ENCODE results near the gene UAP1L1. TPM values are rescaled to one million over a fixed set of nuclear protein-coding genes. Genes with fewer than 3 reads are reported as not detected.

Gene UAP1L1
- total and polyA plus RNA-seq, 7 donors, result 2.9 to 9.6 (median 5.7) TPM

- Histone ChIP-seq H3K4me1 (peaks cover 0 to 18% (median 14%) of the 10 kb centered on the region in 4 donors), H3K4me3 (no peak overlapping the region), H3K27me3 (no peaks in the 10 kb centered on the region), H3K36me3 (peaks cover 23 to 67% (median 36%) of the 10 kb centered on the region in 4 donors), H3K27ac (no peak overlapping the region), H3K9me3 (no peaks in the 10 kb centered on the region)
- no peak for DNase-seq
- WGBS, 2 donors, result 88 to 93% methylated on average over 28 of the region's 28 CpGs
- intact Hi-C loops (cut with DNase I), result no loop called here
- no peak for TF ChIP-seq EP300 (IDR thresholded peaks at IDR 0.05)
- no peak for TF ChIP-seq POLR2A (IDR thresholded peaks at IDR 0.05)
- no peak for TF ChIP-seq POLR2AphosphoS5 (IDR thresholded peaks at IDR 0.05)
- TF ChIP-seq CTCF (IDR thresholded peaks at IDR 0.05), result no peak
Measured at GRCh38 chr9:137110911-137111787, 33.8 kb downstream of the UAP1L1 start.

DNA sequence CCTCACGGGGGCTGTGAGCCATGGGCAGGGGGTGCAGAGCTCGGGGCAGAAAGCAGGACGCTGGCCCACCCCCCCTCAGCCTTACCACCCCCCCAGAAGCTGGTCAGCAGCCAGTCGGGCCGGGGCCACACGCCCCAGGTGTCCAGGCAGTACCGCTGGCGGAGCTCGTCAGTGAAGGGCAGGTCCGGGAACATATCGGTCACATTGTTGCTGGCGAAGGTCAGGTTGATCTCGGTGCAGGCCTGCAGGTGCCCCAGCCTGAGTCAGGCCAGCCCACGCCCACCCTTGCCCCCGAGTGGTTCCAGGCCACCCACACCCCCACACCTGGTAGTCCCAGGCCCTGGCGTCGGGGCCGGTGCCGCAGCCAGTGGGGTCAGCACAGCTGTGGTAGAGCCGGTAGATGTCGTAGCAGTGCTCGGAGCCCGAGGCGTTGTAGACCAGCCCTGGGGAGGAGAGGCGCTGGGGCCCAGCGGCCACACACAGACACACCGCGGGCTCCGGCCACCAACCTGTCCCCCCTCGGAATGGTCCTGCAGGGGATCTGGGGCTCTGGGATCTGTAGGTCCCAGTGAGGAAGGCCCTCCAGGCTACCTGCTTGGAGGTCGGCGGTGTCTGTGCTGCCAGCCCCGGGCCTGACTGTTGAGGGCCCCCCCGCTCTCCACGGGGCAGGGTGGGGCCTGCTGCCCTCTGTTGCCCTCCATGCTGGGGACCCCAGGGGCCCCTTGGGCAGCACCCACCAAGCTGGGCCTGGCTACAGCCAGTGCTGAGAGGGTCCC is 34.7 kb downstream of the UAP1L1 start:
- TF ChIP-seq EP300 (IDR thresholded peaks at IDR 0.05), result no peak
- TF ChIP-seq POLR2AphosphoS5 (IDR thresholded peaks at IDR 0.05), result no peak
- no peak for TF ChIP-seq POLR2A (IDR thresholded peaks at IDR 0.05)
- TF ChIP-seq CTCF (IDR thresholded peaks at IDR 0.05), result no peak
- Histone ChIP-seq H3K9me3 (no peaks in the 10 kb centered on the region), H3K27me3 (no peaks in the 10 kb centered on the region), H3K27ac (no peak overlapping the region), H3K4me3 (no peak overlapping the region), H3K4me1 (peaks cover 0 to 18% (median 14%) of the 10 kb centered on the region in 4 donors), H3K36me3 (peaks cover 21 to 59% (median 34%) of the 10 kb centered on the region in 4 donors)
- DNase-seq, result no peak
- WGBS, 2 donors, result 87 to 92% methylated on average over 35 of the region's 35 CpGs
- intact Hi-C loops (cut with DNase I), result no loop called here

- H3K36me3 ChIP-seq, result peaks cover 13 to 51% (median 29%) of the 10 kb centered on the region in 4 donors
Measured at GRCh38 chr9:137112564-137113384, 35.5 kb downstream of the UAP1L1 start.

More at GRCh38 chr9:137112564-137113384, 35.5 kb downstream of the UAP1L1 start:
- Histone ChIP-seq H3K27me3 (no peaks in the 10 kb centered on the region), H3K4me1 (peaks cover 0 to 18% (median 14%) of the 10 kb centered on the region in 4 donors), H3K4me3 (no peak overlapping the region), H3K27ac (no peak overlapping the region), H3K9me3 (no peaks in the 10 kb centered on the region)
- peak; percentile 64 for DNase-seq
- intact Hi-C loops (cut with DNase I), result no loop called here
- no peak for TF ChIP-seq POLR2AphosphoS5 (IDR thresholded peaks at IDR 0.05)
- no peak for TF ChIP-seq EP300 (IDR thresholded peaks at IDR 0.05)
- no peak for TF ChIP-seq CTCF (IDR thresholded peaks at IDR 0.05)
- no peak for TF ChIP-seq POLR2A (IDR thresholded peaks at IDR 0.05)
- WGBS, 2 donors, result 95 to 97% methylated on average over 42 of the region's 42 CpGs
